Rectal smooth muscle tissue (tissue), 1 donor: Measurements from ENCODE around the gene ERFE.

Experiments used
- H3K27ac ChIP-seq: one replicate; pipeline ENCODE4 v1.7.0; 2013; ENCODE audit warnings: low read depth, low read length, inconsistent platforms
- H3K27me3 ChIP-seq: one replicate; pipeline ENCODE4 v1.7.0; 2013; ENCODE audit warnings: low read length; ENCODE audit not compliant: control insufficient read depth, insufficient read depth
- H3K36me3 ChIP-seq: one replicate; pipeline ENCODE4 v1.7.0; 2013; ENCODE audit warnings: low read length; ENCODE audit not compliant: control insufficient read depth, insufficient read depth
- H3K4me1 ChIP-seq: one replicate; pipeline ENCODE4 v1.7.0; 2013; ENCODE audit warnings: low read length; ENCODE audit not compliant: control insufficient read depth, insufficient read depth
- H3K4me3 ChIP-seq: one replicate; pipeline ENCODE4 v1.7.0; 2013; ENCODE audit warnings: low read length
- H3K9ac ChIP-seq: one replicate; pipeline ENCODE4 v1.7.0; 2013; ENCODE audit warnings: low read length

ERFE gene

GRCh38 chr2:238146884-238147544 is 11.8 kb upstream of the ERFE start:
- H3K36me3 ChIP-seq, result no peaks in the 10 kb centered on the region
- H3K27ac ChIP-seq, result no peak overlapping the region
- H3K4me1 ChIP-seq, result peaks cover 3% of the 10 kb centered on the region

DNA sequence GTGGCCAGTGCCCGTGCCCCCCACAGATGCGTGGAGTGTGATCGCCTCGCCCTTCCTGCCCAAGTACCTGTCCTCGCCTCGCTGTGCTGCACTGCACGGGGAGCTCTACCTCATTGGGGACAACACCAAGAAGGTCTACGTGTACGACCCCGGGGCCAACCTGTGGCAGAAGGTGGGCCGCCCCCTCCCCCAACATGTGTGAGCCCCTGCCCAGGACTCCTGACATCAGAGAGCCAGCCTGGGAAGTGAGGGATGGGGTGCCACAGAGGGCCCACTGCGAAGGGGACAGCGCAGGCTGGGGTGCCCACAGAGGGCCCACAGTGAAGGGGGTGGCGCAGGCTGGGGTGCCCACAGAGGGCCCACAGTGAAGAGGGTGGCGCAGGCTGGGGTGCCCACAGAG is 9.8 kb upstream of the ERFE start:
- no peaks in the 10 kb centered on the region for H3K36me3 ChIP-seq
- H3K27ac ChIP-seq, result no peak overlapping the region
- no peaks in the 10 kb centered on the region for H3K4me1 ChIP-seq
- H3K27me3 ChIP-seq, result no peaks in the 10 kb centered on the region
- no peak overlapping the region for H3K4me3 ChIP-seq
- no peak overlapping the region for H3K9ac ChIP-seq

More at GRCh38 chr2:238146884-238147544, 11.8 kb upstream of the ERFE start:
- Histone ChIP-seq H3K9ac (no peak overlapping the region), H3K4me3 (no peak overlapping the region), H3K27me3 (no peaks in the 10 kb centered on the region)

GRCh38 chr2:238149841-238150572 is 8.8 kb upstream of the ERFE start:
- Histone ChIP-seq H3K27me3 (no peaks in the 10 kb centered on the region), H3K4me1 (no peaks in the 10 kb centered on the region), H3K36me3 (no peaks in the 10 kb centered on the region), H3K27ac (no peak overlapping the region), H3K9ac (no peak overlapping the region), H3K4me3 (no peak overlapping the region)

DNA sequence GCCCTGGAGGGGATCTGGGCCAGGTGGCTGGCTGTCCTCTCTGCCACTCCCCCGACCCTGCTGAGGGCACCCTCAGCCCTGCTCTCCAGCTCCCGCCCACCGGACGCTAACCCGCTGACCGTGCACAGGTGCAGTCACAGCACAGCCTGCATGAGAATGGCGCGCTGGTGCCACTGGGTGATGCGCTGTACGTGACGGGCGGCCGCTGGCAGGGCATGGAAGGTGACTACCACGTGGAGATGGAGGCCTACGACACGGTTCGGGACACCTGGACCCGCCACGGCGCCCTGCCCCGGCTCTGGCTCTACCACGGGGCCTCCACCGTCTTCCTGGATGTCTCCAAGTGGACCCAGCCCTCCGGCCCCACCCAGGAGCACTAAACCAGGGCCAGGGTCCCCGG is 8.1 kb upstream of the ERFE start:
- H3K27me3 ChIP-seq, result no peaks in the 10 kb centered on the region
- H3K4me1 ChIP-seq, result no peaks in the 10 kb centered on the region
- no peak overlapping the region for H3K4me3 ChIP-seq
- no peak overlapping the region for H3K9ac ChIP-seq
- no peaks in the 10 kb centered on the region for H3K36me3 ChIP-seq
- no peak overlapping the region for H3K27ac ChIP-seq

- no peaks in the 10 kb centered on the region for H3K36me3 ChIP-seq
- no peaks in the 10 kb centered on the region for H3K4me1 ChIP-seq
- H3K9ac ChIP-seq, result no peak overlapping the region
- H3K4me3 ChIP-seq, result no peak overlapping the region
- H3K27ac ChIP-seq, result no peak overlapping the region
- no peaks in the 10 kb centered on the region for H3K27me3 ChIP-seq
Observed at GRCh38 chr2:238151205-238151604, 7.6 kb upstream of the ERFE start.

DNA sequence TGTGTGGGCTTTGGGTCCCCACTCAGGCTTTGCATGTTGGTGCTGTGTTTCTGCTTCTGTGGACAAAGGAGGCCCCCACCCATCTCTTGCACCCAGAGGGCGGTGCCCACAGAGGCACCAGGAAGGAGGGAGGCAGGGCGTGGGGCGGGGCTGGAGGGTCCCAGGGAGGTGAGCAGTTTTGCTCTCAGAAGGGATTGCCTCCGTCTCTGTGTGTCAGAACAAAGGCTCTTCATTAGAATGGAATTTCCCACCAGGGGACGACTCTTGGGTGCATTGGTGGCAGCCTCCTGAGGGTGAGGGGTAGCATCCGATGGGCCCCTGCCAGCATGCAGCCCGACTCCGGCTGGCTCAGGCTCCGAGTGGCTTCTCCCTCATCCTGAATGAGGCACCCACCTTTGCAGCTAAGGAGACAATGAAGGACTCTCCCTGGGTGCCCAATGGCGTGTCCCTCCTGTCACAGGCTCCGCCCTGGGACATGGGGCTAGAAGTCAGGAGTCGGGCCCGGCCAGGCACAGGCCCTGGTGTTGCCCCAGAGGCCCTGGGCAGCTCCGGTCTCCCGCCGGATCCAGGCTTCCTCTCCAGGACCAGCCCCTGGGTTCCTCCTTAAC is 7.0 kb upstream of the ERFE start:
- no peak overlapping the region for H3K9ac ChIP-seq
- H3K36me3 ChIP-seq, result no peaks in the 10 kb centered on the region
- no peak overlapping the region for H3K27ac ChIP-seq

GRCh38 chr2:238152771-238153688 is 5.7 kb upstream of the ERFE start:
- H3K27ac ChIP-seq, result no peak overlapping the region
- H3K27me3 ChIP-seq, result peaks cover 3% of the 10 kb centered on the region
- no peak overlapping the region for H3K4me3 ChIP-seq
- H3K9ac ChIP-seq, result no peak overlapping the region
- no peaks in the 10 kb centered on the region for H3K4me1 ChIP-seq
- no peaks in the 10 kb centered on the region for H3K36me3 ChIP-seq

More for the DNA sequence above, 7.0 kb upstream of the ERFE start:
- no peaks in the 10 kb centered on the region for H3K27me3 ChIP-seq
- H3K4me1 ChIP-seq, result no peaks in the 10 kb centered on the region
- H3K4me3 ChIP-seq, result no peak overlapping the region

DNA sequence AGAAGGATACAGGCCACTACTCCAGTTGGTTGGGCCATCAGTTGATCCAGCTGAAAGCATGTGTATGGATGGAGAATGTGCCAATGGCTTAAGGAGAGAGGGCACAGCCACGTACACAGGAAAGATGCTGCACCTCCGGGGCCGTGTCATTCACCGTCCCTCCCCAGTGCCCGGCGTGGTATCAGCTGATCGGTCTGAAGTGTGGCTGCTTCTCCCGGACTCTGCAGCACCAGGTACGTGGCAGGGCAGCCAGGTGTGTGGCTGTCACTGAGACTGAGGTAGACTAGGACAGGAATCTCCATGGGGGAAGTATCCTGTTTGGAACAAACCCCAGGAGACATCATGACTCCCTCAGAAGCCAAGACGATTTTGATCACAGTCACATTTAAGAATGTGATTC is 4.2 kb upstream of the ERFE start:
- Histone ChIP-seq H3K27me3 (peaks cover 7% of the 10 kb centered on the region), H3K4me1 (no peaks in the 10 kb centered on the region), H3K9ac (no peak overlapping the region), H3K36me3 (no peaks in the 10 kb centered on the region), H3K4me3 (no peak overlapping the region), H3K27ac (no peak overlapping the region)

- no peak overlapping the region for H3K27ac ChIP-seq
- H3K27me3 ChIP-seq, result peaks cover 7% of the 10 kb centered on the region
- no peaks in the 10 kb centered on the region for H3K36me3 ChIP-seq
- H3K9ac ChIP-seq, result no peak overlapping the region
- H3K4me3 ChIP-seq, result no peak overlapping the region
- no peaks in the 10 kb centered on the region for H3K4me1 ChIP-seq
Observed at GRCh38 chr2:238155051-238155760, 3.6 kb upstream of the ERFE start.

GRCh38 chr2:238155761-238156694 is 2.7 kb upstream of the ERFE start:
- Histone ChIP-seq H3K27me3 (peaks cover 7% of the 10 kb centered on the region), H3K4me3 (no peak overlapping the region), H3K4me1 (no peaks in the 10 kb centered on the region), H3K9ac (no peak overlapping the region), H3K36me3 (no peaks in the 10 kb centered on the region), H3K27ac (no peak overlapping the region)

DNA sequence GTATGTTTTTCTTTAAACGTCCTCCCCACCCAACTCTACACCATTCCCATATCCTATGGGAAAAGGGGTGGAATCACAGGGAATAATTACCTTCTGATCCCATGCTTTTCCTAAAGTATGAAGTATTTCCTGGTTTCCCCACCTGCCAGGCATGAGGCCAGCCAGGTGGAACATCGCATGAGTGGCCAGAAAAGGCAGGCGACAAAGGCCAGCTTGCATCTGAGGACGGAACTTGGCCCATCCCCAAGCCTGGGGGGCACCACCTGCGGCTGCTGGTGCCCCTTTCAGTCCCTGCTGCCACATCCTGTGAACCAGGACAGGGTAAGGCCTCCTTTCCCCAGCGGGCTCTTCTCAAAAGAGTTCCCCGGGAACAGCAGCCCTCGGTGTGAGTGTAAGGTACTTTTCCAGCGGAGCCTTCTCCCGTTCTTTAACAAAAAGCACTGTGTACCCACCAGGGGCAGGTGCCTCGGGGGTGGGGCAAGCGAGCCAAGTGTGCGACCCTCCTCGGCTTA is 1.2 kb upstream of the ERFE start:
- H3K9ac ChIP-seq, result no peak overlapping the region
- no peak overlapping the region for H3K4me3 ChIP-seq
- no peaks in the 10 kb centered on the region for H3K4me1 ChIP-seq
- H3K36me3 ChIP-seq, result no peaks in the 10 kb centered on the region
- H3K27me3 ChIP-seq, result peaks cover 11% of the 10 kb centered on the region
- no peak overlapping the region for H3K27ac ChIP-seq
